Endothelial cell of umbilical vein (primary cell): ENCODE results near the gene ANKS1A. TPM values are rescaled to one million over a fixed set of nuclear protein-coding genes. Genes with fewer than 3 reads are reported as not detected.

ENCODE experiments used
- BruUV-seq: library from RNA; stranded (reverse); fragments of 400-500 nt; replicated peaks from 2 replicates; lab custom pipeline; 2021; lab: Mats Ljungman, UMichigan
- CTCF ChIA-PET: fragments of 300-600, 350-600 bp; sonication (Branson Sonifier 250); formaldehyde crosslinking; loops from one replicate; lab custom pipeline; 2021; ENCODE audit warnings: antibody characterized with exemption, inconsistent platforms; lab: Charles Lee
- POLR2A ChIA-PET: fragments of 300-600, 350-600 bp; sonication (Branson Sonifier 250); formaldehyde crosslinking; loops from one replicate; lab custom pipeline; 2021; ENCODE audit warnings: antibody characterized with exemption, inconsistent platforms; lab: Charles Lee
- DNase-seq: peaks from one replicate; pipeline ENCODE4 v3.0.0-alpha.2; 2011; ENCODE audit warnings: low read depth, low spot score
- FAIRE-seq: peaks from 2 replicates; lab custom pipeline; 2011; peaks lifted over from hg19 to GRCh38; lab: Jason Lieb, UNC
- H2AFZ ChIP-seq: 2 replicates; pipeline ENCODE4 v1.6.0; 2012; ENCODE audit warnings: low read depth, low read length, control low read depth, inconsistent platforms
- H3K27ac ChIP-seq: 2 replicates; pipeline ENCODE4 v1.5.1; 2011; ENCODE audit warnings: low read depth, mild to moderate bottlenecking, control low read depth, low read length, moderate library complexity; ENCODE audit not compliant: insufficient read depth
- H3K27me3 ChIP-seq, 2 experiments: 2 replicates each; pipeline versions ENCODE4 v1.6.0 to v1.6.1; 2011; ENCODE audit warnings: low read length in 2 of 2, mixed read lengths in 1 of 2; ENCODE audit not compliant: control insufficient read depth in 2 of 2, insufficient read depth in 2 of 2
- H3K36me3 ChIP-seq, 2 experiments: 2 replicates in 1 of 2; 3 replicates in 1 of 2; pipeline ENCODE4 v1.5.1; 2011; ENCODE audit warnings: low read length in 2 of 2, mild to moderate bottlenecking in 1 of 2, moderate library complexity in 1 of 2; ENCODE audit not compliant: control insufficient read depth in 2 of 2, insufficient read depth in 2 of 2; ENCODE audit errors: extremely low read depth in 1 of 2
- H3K4me1 ChIP-seq: 3 replicates; pipeline ENCODE4 v1.5.1; 2011; ENCODE audit warnings: mild to moderate bottlenecking, low read length; ENCODE audit not compliant: control insufficient read depth, insufficient read depth; ENCODE audit errors: extremely low read depth
- H3K4me2 ChIP-seq: 2 replicates; pipeline ENCODE4 v1.6.1; 2011; ENCODE audit warnings: low read length, control low read depth, mixed read lengths; ENCODE audit not compliant: insufficient read depth
- H3K4me3 ChIP-seq, 3 experiments: fragments of 200-600 bp in 1 of 3; sonication (generic), shearing (Covaris generic) in 1 of 3; replicated peaks in 1 of 3; 2 replicates each; pipeline ENCODE4 v1.5.1; 2011 to 2016; ENCODE audit warnings: control low read depth in 3 of 3, low read length in 3 of 3, mild to moderate bottlenecking in 2 of 3, inconsistent platforms in 1 of 3, low read depth in 1 of 3, moderate library complexity in 1 of 3; ENCODE audit not compliant: insufficient read depth in 1 of 3
- H3K79me2 ChIP-seq: 2 replicates; pipeline ENCODE4 v1.6.0; 2012; ENCODE audit warnings: low read length, inconsistent platforms; ENCODE audit not compliant: control insufficient read depth, insufficient read depth
- H3K9ac ChIP-seq: replicated peaks from 2 replicates; pipeline ENCODE3; 2011; ENCODE audit warnings: low read length, control low read depth; ENCODE audit not compliant: insufficient read depth; ENCODE audit errors: extremely low read depth
- H3K9me1 ChIP-seq: replicated peaks from 3 replicates; pipeline ENCODE4 v1.6.0; 2011; ENCODE audit warnings: mild to moderate bottlenecking, low read length; ENCODE audit not compliant: control insufficient read depth, insufficient read depth; ENCODE audit errors: extremely low read depth
- H3K9me3 ChIP-seq: replicated peaks from 2 replicates; pipeline ENCODE4 v1.5.1; 2012; ENCODE audit warnings: low read length, inconsistent platforms; ENCODE audit not compliant: control insufficient read depth, insufficient read depth
- H4K20me1 ChIP-seq: replicated peaks from 2 replicates; pipeline ENCODE3; 2011; ENCODE audit warnings: mild to moderate bottlenecking, low read length; ENCODE audit not compliant: control insufficient read depth, insufficient read depth; ENCODE audit errors: extremely low read depth
- CTCF ChIP-seq, 2 donors: IDR thresholded peaks; 1 replicate in 1 of 2; 2 replicates in 1 of 2; pipeline ENCODE4 v1.5.1; 2011; ENCODE audit warnings: low read length in 2 of 2, mild to moderate bottlenecking in 2 of 2, moderate library complexity in 2 of 2, control low read depth in 1 of 2, inconsistent platforms in 1 of 2, low read depth in 1 of 2; ENCODE audit not compliant: insufficient read depth in 1 of 2; ENCODE audit errors: extremely low read depth in 1 of 2
- EZH2 ChIP-seq: IDR thresholded peaks from 2 replicates; pipeline ENCODE4 v1.6.1; 2012; ENCODE audit warnings: borderline replicate concordance, low read depth, mild to moderate bottlenecking, moderate library complexity, low read length, inconsistent platforms; ENCODE audit not compliant: severe bottlenecking
- FOS ChIP-seq: IDR thresholded peaks from 2 replicates; pipeline ENCODE4 v1.6.1; 2011; ENCODE audit warnings: mild to moderate bottlenecking, low read length, moderate library complexity, borderline replicate concordance; ENCODE audit not compliant: insufficient read depth
- GATA2 ChIP-seq: IDR thresholded peaks from 2 replicates; pipeline ENCODE4 v1.7.0; 2011; ENCODE audit warnings: low read depth, mild to moderate bottlenecking, moderate library complexity, mixed read lengths, low read length; ENCODE audit not compliant: insufficient read length, insufficient read depth
- JUN ChIP-seq: IDR thresholded peaks from 2 replicates; pipeline ENCODE4 v1.6.1; 2011; ENCODE audit warnings: borderline replicate concordance, low read depth; ENCODE audit not compliant: insufficient read length, insufficient read depth
- MAX ChIP-seq: IDR thresholded peaks from 2 replicates; pipeline ENCODE4 v1.6.1; 2011; ENCODE audit not compliant: insufficient read depth, insufficient read length
- MYC ChIP-seq: IDR thresholded peaks from one replicate; pipeline ENCODE4 v1.6.1; 2011; ENCODE audit warnings: mild to moderate bottlenecking, low read depth, low read length
- POLR2A ChIP-seq: IDR thresholded peaks from 2 replicates; pipeline ENCODE4 v1.6.1; 2012; ENCODE audit warnings: low read depth, mild to moderate bottlenecking, control low read depth, low read length
- POLR2AphosphoS5 ChIP-seq: IDR thresholded peaks from 2 replicates; pipeline ENCODE4 v1.6.1; 2012; ENCODE audit warnings: low read depth, mild to moderate bottlenecking, control low read depth, low read length, moderate library complexity; ENCODE audit not compliant: insufficient read depth
- dilution Hi-C: fragments of 300-500 bp; cut with MboI; formaldehyde crosslinking; loops from one replicate; pipeline ENCODE4 v1.15.0; 2019; ENCODE audit warnings: low sequenced_read_pairs; ENCODE audit not compliant: extremely low pct_ligation_motif_present
- intact Hi-C: fragments of 100-400 bp; cut with micrococcal nuclease; formaldehyde crosslinking; loops from one replicate; pipeline ENCODE4 v1.10.0; 2022
- polyA plus RNA-seq, 4 experiments: library from polyadenylated mRNA; depleted of rRNA in 3 of 4; stranded (reverse) in 3 of 4; unstranded in 1 of 4; fragments of >200 nt; gene quantifications; 2 replicates each; pipeline versions ENCODE4 v1.2.1 to v1.2.3, GENCODE V29; 2011 to 2012; ENCODE audit warnings: missing spikeins in 1 of 4
- total RNA-seq: library from RNA; stranded (reverse); gene quantifications from 2 replicates; pipeline ENCODE4 v1.2.3, GENCODE V29; 2021

ANKS1A gene
- total and polyA plus RNA-seq, 2 donors (not counting 3 experiments of a cell fraction or from before 2014, with no cell fraction given): 8.9 to 26.1 TPM

- CTCF ChIA-PET: no interaction called here
- peaks cover 3% of the 10 kb centered on the region for H3K4me1 ChIP-seq
- intact Hi-C loops: loop anchor here (10.0 kb wide), 1 partner anchor 60 kb away; no protein-coding TSS in a partner anchor
These were observed 5.6 kb downstream of the ANKS1A start for GRCh38 chr6:34894693-34895092.

More at GRCh38 chr6:34894693-34895092, 5.6 kb downstream of the ANKS1A start:
- peaks cover 1% of the 10 kb centered on the region for H3K79me2 ChIP-seq
- H4K20me1 ChIP-seq: no peaks in the 10 kb centered on the region
- no peaks in the 10 kb centered on the region for H3K27me3 ChIP-seq
- H3K27ac ChIP-seq: no peak overlapping the region
- H3K4me2 ChIP-seq: no peak overlapping the region
- no peak overlapping the region for H3K9ac ChIP-seq
- BruUV-seq: no TSS peak
- dilution Hi-C loops: no loop called here
- FAIRE-seq (no peak), DNase-seq (no peak)
- POLR2A ChIA-PET: no interaction called here
- H3K4me3 ChIP-seq: no peak overlapping the region
- no peaks in the 10 kb centered on the region for H3K9me1 ChIP-seq
- TF ChIP-seq MAX: no peak
- no peak for TF ChIP-seq POLR2AphosphoS5
- TF ChIP-seq GATA2: no peak
- TF ChIP-seq FOS: no peak
- TF ChIP-seq EZH2: no peak
- no peak for TF ChIP-seq MYC
- no peak for TF ChIP-seq CTCF (IDR thresholded peaks at IDR 0.05; ENCODE audit: extremely low read depth in 1 of 2, insufficient read depth in 1 of 2, low read depth in 1 of 2, low read length in 2 of 2)
- TF ChIP-seq POLR2A: no peak
- no peak for TF ChIP-seq JUN
- H2AFZ ChIP-seq: no peak overlapping the region
- H3K36me3 ChIP-seq: no peaks in the 10 kb centered on the region
- no peaks in the 10 kb centered on the region for H3K9me3 ChIP-seq
